ENCODE results near the gene TMEM39B. TPM values are rescaled to one million over a fixed set of nuclear protein-coding genes. Genes with fewer than 3 reads are reported as not detected.

Gene TMEM39B
- total and polyA plus RNA-seq, 2 experiments from 2014 or later = 10.1 to 17.8 TPM

GRCh38 chr1:32051706-32052105 lies 21.0 kb upstream of the TMEM39B start:
- Histone ChIP-seq H3K36me3 (ENCODE audit: insufficient read depth) (peaks cover 79% of the 10 kb centered on the region), H3K27ac (ENCODE audit: low read depth) (no peak overlapping the region), H3K9me2 (ENCODE audit: insufficient read depth) (no peaks in the 10 kb centered on the region), H3K79me2 (replicated peaks; ENCODE audit: insufficient read depth) (peaks cover 6% of the 10 kb centered on the region; the same call in 1 of the 2 replicates), H3K27me3 (ENCODE audit: insufficient read depth) (no peaks in the 10 kb centered on the region), H4K20me1 (replicated peaks; ENCODE audit: insufficient read depth) (peaks cover 58% of the 10 kb centered on the region), H3K4me2 (no peak overlapping the region), H3K4me1 (ENCODE audit: insufficient read depth) (no peaks in the 10 kb centered on the region), H3F3A (replicated peaks; ENCODE audit: low read depth) (peaks cover 20% of the 10 kb centered on the region), H2AFZ (no peak overlapping the region), H3K4me3 (no peak overlapping the region)
- Mint-ChIP-seq H3K9me3 (no peaks in the 10 kb centered on the region), H3K4me3 (no peak overlapping the region), H3K27ac (no peak overlapping the region), H3K27me3 (ENCODE audit: insufficient read depth, low read depth, poor library complexity) (no peaks in the 10 kb centered on the region), H3K4me1 (no peaks in the 10 kb centered on the region; the same call in 2 of the 3 replicates), H3K36me3 (ENCODE audit: low read depth) (peaks cover 86% of the 10 kb centered on the region)
- DNase-seq (ENCODE audit: low spot score) (no peak), ATAC-seq (no peak)
- TF ChIP-seq POLR2AphosphoS5 (IDR thresholded peaks at IDR 0.05; ENCODE audit: low read depth) = no peak
- TF ChIP-seq ZNF114 (CRISPR knock-in tag; IDR thresholded peaks at IDR 0.05) = no peak
- no peak for TF ChIP-seq ZNF331 (CRISPR knock-in tag; IDR thresholded peaks at IDR 0.05; ENCODE audit: low read depth)
- TF ChIP-seq, protein P1, sequence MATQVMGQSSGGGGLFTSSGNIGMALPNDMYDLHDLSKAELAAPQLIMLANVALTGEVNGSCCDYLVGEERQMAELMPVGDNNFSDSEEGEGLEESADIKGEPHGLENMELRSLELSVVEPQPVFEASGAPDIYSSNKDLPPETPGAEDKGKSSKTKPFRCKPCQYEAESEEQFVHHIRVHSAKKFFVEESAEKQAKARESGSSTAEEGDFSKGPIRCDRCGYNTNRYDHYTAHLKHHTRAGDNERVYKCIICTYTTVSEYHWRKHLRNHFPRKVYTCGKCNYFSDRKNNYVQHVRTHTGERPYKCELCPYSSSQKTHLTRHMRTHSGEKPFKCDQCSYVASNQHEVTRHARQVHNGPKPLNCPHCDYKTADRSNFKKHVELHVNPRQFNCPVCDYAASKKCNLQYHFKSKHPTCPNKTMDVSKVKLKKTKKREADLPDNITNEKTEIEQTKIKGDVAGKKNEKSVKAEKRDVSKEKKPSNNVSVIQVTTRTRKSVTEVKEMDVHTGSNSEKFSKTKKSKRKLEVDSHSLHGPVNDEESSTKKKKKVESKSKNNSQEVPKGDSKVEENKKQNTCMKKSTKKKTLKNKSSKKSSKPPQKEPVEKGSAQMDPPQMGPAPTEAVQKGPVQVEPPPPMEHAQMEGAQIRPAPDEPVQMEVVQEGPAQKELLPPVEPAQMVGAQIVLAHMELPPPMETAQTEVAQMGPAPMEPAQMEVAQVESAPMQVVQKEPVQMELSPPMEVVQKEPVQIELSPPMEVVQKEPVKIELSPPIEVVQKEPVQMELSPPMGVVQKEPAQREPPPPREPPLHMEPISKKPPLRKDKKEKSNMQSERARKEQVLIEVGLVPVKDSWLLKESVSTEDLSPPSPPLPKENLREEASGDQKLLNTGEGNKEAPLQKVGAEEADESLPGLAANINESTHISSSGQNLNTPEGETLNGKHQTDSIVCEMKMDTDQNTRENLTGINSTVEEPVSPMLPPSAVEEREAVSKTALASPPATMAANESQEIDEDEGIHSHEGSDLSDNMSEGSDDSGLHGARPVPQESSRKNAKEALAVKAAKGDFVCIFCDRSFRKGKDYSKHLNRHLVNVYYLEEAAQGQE (IDR thresholded peaks at IDR 0.05; ENCODE audit: unreplicated experiment) = no peak
- TF ChIP-seq JUNB (IDR thresholded peaks at IDR 0.05; ENCODE audit: unreplicated experiment) = no peak
- TF ChIP-seq STAT1 (IDR thresholded peaks at IDR 0.05; ENCODE audit: unreplicated experiment) = no peak
- TF ChIP-seq, protein P2, sequence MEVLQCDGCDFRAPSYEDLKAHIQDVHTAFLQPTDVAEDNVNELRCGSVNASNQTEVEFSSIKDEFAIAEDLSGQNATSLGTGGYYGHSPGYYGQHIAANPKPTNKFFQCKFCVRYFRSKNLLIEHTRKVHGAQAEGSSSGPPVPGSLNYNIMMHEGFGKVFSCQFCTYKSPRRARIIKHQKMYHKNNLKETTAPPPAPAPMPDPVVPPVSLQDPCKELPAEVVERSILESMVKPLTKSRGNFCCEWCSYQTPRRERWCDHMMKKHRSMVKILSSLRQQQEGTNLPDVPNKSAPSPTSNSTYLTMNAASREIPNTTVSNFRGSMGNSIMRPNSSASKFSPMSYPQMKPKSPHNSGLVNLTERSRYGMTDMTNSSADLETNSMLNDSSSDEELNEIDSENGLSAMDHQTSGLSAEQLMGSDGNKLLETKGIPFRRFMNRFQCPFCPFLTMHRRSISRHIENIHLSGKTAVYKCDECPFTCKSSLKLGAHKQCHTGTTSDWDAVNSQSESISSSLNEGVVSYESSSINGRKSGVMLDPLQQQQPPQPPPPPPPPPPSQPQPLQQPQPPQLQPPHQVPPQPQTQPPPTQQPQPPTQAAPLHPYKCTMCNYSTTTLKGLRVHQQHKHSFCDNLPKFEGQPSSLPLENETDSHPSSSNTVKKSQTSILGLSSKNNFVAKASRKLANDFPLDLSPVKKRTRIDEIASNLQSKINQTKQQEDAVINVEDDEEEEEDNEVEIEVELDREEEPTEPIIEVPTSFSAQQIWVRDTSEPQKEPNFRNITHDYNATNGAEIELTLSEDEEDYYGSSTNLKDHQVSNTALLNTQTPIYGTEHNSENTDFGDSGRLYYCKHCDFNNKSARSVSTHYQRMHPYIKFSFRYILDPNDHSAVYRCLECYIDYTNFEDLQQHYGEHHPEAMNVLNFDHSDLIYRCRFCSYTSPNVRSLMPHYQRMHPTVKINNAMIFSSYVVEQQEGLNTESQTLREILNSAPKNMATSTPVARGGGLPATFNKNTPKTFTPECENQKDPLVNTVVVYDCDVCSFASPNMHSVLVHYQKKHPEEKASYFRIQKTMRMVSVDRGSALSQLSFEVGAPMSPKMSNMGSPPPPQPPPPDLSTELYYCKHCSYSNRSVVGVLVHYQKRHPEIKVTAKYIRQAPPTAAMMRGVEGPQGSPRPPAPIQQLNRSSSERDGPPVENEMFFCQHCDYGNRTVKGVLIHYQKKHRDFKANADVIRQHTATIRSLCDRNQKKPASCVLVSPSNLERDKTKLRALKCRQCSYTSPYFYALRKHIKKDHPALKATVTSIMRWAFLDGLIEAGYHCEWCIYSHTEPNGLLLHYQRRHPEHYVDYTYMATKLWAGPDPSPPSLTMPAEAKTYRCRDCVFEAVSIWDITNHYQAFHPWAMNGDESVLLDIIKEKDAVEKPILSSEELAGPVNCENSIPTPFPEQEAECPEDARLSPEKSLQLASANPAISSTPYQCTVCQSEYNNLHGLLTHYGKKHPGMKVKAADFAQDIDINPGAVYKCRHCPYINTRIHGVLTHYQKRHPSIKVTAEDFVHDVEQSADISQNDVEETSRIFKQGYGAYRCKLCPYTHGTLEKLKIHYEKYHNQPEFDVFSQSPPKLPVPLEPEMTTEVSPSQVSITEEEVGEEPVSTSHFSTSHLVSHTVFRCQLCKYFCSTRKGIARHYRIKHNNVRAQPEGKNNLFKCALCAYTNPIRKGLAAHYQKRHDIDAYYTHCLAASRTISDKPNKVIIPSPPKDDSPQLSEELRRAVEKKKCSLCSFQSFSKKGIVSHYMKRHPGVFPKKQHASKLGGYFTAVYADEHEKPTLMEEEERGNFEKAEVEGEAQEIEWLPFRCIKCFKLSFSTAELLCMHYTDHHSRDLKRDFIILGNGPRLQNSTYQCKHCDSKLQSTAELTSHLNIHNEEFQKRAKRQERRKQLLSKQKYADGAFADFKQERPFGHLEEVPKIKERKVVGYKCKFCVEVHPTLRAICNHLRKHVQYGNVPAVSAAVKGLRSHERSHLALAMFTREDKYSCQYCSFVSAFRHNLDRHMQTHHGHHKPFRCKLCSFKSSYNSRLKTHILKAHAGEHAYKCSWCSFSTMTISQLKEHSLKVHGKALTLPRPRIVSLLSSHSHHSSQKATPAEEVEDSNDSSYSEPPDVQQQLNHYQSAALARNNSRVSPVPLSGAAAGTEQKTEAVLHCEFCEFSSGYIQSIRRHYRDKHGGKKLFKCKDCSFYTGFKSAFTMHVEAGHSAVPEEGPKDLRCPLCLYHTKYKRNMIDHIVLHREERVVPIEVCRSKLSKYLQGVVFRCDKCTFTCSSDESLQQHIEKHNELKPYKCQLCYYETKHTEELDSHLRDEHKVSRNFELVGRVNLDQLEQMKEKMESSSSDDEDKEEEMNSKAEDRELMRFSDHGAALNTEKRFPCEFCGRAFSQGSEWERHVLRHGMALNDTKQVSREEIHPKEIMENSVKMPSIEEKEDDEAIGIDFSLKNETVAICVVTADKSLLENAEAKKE (CRISPR knock-in tag; IDR thresholded peaks at IDR 0.05) = no peak
- no peak for TF ChIP-seq CREB1 (CRISPR knock-in tag; IDR thresholded peaks at IDR 0.05; ENCODE audit: low read depth)
- no peak for TF ChIP-seq CTCF (conservative IDR thresholded peaks at IDR 0.05; ENCODE audit: low read depth in 2 of 2)
- no peak for TF ChIP-seq NANOG (IDR thresholded peaks at IDR 0.05; ENCODE audit: borderline replicate concordance)
- TF ChIP-seq EZH2 (IDR thresholded peaks at IDR 0.05; ENCODE audit: low read depth, unreplicated experiment) = no peak
- no peak for TF ChIP-seq ETS1 (IDR thresholded peaks at IDR 0.05)

Data from GM23338 (cell line).